Epithelial cell of proximal tubule (primary cell): ENCODE results near the gene CACNA2D2. TPM values are rescaled to one million over a fixed set of nuclear protein-coding genes. Genes with fewer than 3 reads are reported as not detected.

Source experiments
- DNase-seq: peaks from one replicate; pipeline ENCODE4 v3.0.0-alpha.2; 2011; ENCODE audit warnings: low read depth
- H3K4me3 ChIP-seq: 2 replicates; pipeline ENCODE4 v1.5.1; 2011; ENCODE audit warnings: low read depth, mild to moderate bottlenecking, low read length
- CTCF ChIP-seq: conservative IDR thresholded peaks from 2 replicates; pipeline ENCODE4 v1.5.1; 2012; ENCODE audit warnings: low read depth, mild to moderate bottlenecking, low read length
- total RNA-seq: library from RNA; depleted of rRNA; stranded (reverse); fragments of >200 nt; gene quantifications from 2 replicates; pipeline ENCODE4 v1.2.3, GENCODE V29; 2015

CACNA2D2 gene
- total RNA-seq, 1 donor from 2014 or later: not detected

- no peak for DNase-seq
Observed at GRCh38 chr3:50418850-50419249, 84.6 kb downstream of the CACNA2D2 start.

GRCh38 chr3:50417637-50418033 is 85.8 kb downstream of the CACNA2D2 start:
- H3K4me3 ChIP-seq: no peak overlapping the region
- TF ChIP-seq CTCF: no peak
- DNase-seq: no peak

More at GRCh38 chr3:50418850-50419249, 84.6 kb downstream of the CACNA2D2 start:
- TF ChIP-seq CTCF: no peak
- H3K4me3 ChIP-seq: no peak overlapping the region

GRCh38 chr3:50416736-50417636 is 86.4 kb downstream of the CACNA2D2 start:
- H3K4me3 ChIP-seq: no peak overlapping the region
- no peak for TF ChIP-seq CTCF
- no peak for DNase-seq

GRCh38 chr3:50415816-50416215 is 87.6 kb downstream of the CACNA2D2 start:
- TF ChIP-seq CTCF: no peak
- no peak for DNase-seq
- no peak overlapping the region for H3K4me3 ChIP-seq

GRCh38 chr3:50415061-50415460 is 88.4 kb downstream of the CACNA2D2 start:
- TF ChIP-seq CTCF: peak; percentile 12
- no peak overlapping the region for H3K4me3 ChIP-seq
- no peak for DNase-seq

- no peak for DNase-seq
- no peak for TF ChIP-seq CTCF
- no peak overlapping the region for H3K4me3 ChIP-seq
Observed at GRCh38 chr3:50414616-50415015, 88.8 kb downstream of the CACNA2D2 start.
